ENCODE measurements around the gene TMEM121B. TPM values are rescaled to one million over a fixed set of nuclear protein-coding genes. Genes with fewer than 3 reads are reported as not detected.

TMEM121B gene
- total and polyA plus RNA-seq, 2 donors (not counting 1 experiment from before 2014, with no cell fraction given): 0.12 TPM; not detected in 1

GRCh38 chr22:17118342-17118741 is 2.8 kb downstream of the TMEM121B start:
- Mint-ChIP-seq H3K27ac (no peak overlapping the region), H3K9me3 (ENCODE audit: insufficient read depth) (no peaks in the 10 kb centered on the region), H3K27me3 (peaks cover 23% of the 10 kb centered on the region), H3K4me3 (peak overlapping the region; percentile 44), H3K4me1 (peaks cover 41% of the 10 kb centered on the region)
- no peaks in the 10 kb centered on the region for H3K36me3 ChIP-seq (replicated peaks in 1 of 2; ENCODE audit: control extremely low read depth in 1 of 2, control insufficient read depth in 1 of 2, extremely low read depth in 1 of 2, insufficient read depth in 2 of 2, low read length in 1 of 2)
- ChIA-PET POLR2A (no interaction called here), CTCF (no interaction called here)
- DNase-seq (no peak), ATAC-seq (ENCODE audit: low read depth) (no peak)
- H3K4me3 ChIP-seq (ENCODE audit: control extremely low read depth in 1 of 5, extremely low read depth in 1 of 5, insufficient read depth in 1 of 5, low read depth in 2 of 5, low read length in 4 of 5): no peak overlapping the region
- no peak overlapping the region for H3K27ac ChIP-seq (ENCODE audit: low read length in 2 of 2)
- peaks cover 34 to 40% of the 10 kb centered on the region in 2 donors for H3K4me1 ChIP-seq (ENCODE audit: control insufficient read depth in 2 of 2, insufficient read depth in 2 of 2, low read length in 2 of 2)
- intact Hi-C loops (cut with micrococcal nuclease): no loop called here
- no peak overlapping the region for H3K9ac ChIP-seq (ENCODE audit: low read length)
- H4K20me1 ChIP-seq (ENCODE audit: control insufficient read depth, insufficient read depth, low read length, poor library complexity, severe bottlenecking): no peaks in the 10 kb centered on the region
- H3K9me3 ChIP-seq (ENCODE audit: control extremely low read depth in 1 of 3, control insufficient read depth in 2 of 3, insufficient read depth in 1 of 3, low read length in 2 of 3): peaks cover 0 to 14% (median 0%) of the 10 kb centered on the region in 3 donors
- TF ChIP-seq EZH2 (IDR thresholded peaks at IDR 0.05; ENCODE audit: borderline replicate concordance, insufficient read depth, low read depth, low read length, poor library complexity, severe bottlenecking): no peak
- TF ChIP-seq, protein P1, sequence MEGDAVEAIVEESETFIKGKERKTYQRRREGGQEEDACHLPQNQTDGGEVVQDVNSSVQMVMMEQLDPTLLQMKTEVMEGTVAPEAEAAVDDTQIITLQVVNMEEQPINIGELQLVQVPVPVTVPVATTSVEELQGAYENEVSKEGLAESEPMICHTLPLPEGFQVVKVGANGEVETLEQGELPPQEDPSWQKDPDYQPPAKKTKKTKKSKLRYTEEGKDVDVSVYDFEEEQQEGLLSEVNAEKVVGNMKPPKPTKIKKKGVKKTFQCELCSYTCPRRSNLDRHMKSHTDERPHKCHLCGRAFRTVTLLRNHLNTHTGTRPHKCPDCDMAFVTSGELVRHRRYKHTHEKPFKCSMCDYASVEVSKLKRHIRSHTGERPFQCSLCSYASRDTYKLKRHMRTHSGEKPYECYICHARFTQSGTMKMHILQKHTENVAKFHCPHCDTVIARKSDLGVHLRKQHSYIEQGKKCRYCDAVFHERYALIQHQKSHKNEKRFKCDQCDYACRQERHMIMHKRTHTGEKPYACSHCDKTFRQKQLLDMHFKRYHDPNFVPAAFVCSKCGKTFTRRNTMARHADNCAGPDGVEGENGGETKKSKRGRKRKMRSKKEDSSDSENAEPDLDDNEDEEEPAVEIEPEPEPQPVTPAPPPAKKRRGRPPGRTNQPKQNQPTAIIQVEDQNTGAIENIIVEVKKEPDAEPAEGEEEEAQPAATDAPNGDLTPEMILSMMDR (IDR thresholded peaks at IDR 0.05): no peak
- H3K27me3 ChIP-seq (replicated peaks in 1 of 4; ENCODE audit: control extremely low read depth in 1 of 4, control insufficient read depth in 3 of 4, insufficient read depth in 4 of 4, low read length in 3 of 4): peaks cover 0 to 35% (median 13%) of the 10 kb centered on the region in 4 experiments
- H3K79me2 ChIP-seq (ENCODE audit: control insufficient read depth, insufficient read depth, low read length): no peaks in the 10 kb centered on the region
- peak overlapping the region; percentile 42 for H3K4me2 ChIP-seq (replicated peaks; ENCODE audit: low read depth, low read length, poor library complexity, severe bottlenecking)
- no peak overlapping the region for H2AFZ ChIP-seq (ENCODE audit: insufficient read depth, low read depth, low read length, poor library complexity, severe bottlenecking)
- 50% methylated on average over 2 of the region's 4 CpGs for WGBS (ENCODE audit: insufficient coverage)

DNA sequence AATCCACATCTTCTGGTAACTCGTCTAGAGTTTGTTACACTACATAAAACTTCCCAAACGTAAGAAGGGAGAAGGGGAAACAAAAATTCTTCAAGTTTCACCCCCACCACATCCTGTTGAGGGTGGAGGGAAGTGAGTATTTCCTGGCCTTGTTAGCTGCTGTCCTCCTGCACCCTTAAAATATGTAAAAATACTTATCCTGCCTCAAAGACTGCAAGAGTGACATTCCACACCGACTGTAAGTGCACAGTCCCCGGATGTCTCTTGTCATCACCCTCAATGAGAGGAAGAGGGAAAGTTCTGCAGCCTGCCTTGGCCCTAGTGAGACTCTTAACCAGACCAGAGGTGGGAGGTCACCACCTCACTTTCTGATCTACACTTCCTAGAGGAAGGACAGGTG is 3.3 kb downstream of the TMEM121B start:
- POLR2A ChIA-PET: interaction anchor here (0.6 kb wide), 1 partner anchor 841 kb away, joined by 5 read pairs; no protein-coding TSS in a partner anchor
- H3K27ac ChIP-seq (ENCODE audit: low read length in 2 of 2): no peak overlapping the region
- CTCF ChIA-PET: no interaction called here
- H3K27me3 ChIP-seq (replicated peaks in 1 of 4; ENCODE audit: control extremely low read depth in 1 of 4, control insufficient read depth in 3 of 4, insufficient read depth in 4 of 4, low read length in 3 of 4): peaks cover 0 to 34% (median 13%) of the 10 kb centered on the region in 4 experiments
- Mint-ChIP-seq H3K27me3 (peaks cover 21% of the 10 kb centered on the region), H3K27ac (no peak overlapping the region), H3K9me3 (ENCODE audit: insufficient read depth) (no peaks in the 10 kb centered on the region), H3K4me1 (peaks cover 41% of the 10 kb centered on the region), H3K4me3 (peak overlapping the region; percentile 44)
- no peak for TF ChIP-seq EZH2 (IDR thresholded peaks at IDR 0.05; ENCODE audit: borderline replicate concordance, insufficient read depth, low read depth, low read length, poor library complexity, severe bottlenecking)
- TF ChIP-seq, protein P1 (IDR thresholded peaks at IDR 0.05): no peak
- H4K20me1 ChIP-seq (ENCODE audit: control insufficient read depth, insufficient read depth, low read length, poor library complexity, severe bottlenecking): no peaks in the 10 kb centered on the region
- DNase-seq (no peak), ATAC-seq (ENCODE audit: low read depth) (no peak)
- peak overlapping the region; percentile 42 for H3K4me2 ChIP-seq (replicated peaks; ENCODE audit: low read depth, low read length, poor library complexity, severe bottlenecking)
- H3K36me3 ChIP-seq (replicated peaks in 1 of 2; ENCODE audit: control extremely low read depth in 1 of 2, control insufficient read depth in 1 of 2, extremely low read depth in 1 of 2, insufficient read depth in 2 of 2, low read length in 1 of 2): no peaks in the 10 kb centered on the region
- H3K4me3 ChIP-seq (ENCODE audit: control extremely low read depth in 1 of 5, extremely low read depth in 1 of 5, insufficient read depth in 1 of 5, low read depth in 2 of 5, low read length in 4 of 5): no peak overlapping the region
- H3K4me1 ChIP-seq (ENCODE audit: control insufficient read depth in 2 of 2, insufficient read depth in 2 of 2, low read length in 2 of 2): peaks cover 34 to 40% of the 10 kb centered on the region in 2 donors
- no peak overlapping the region for H2AFZ ChIP-seq (ENCODE audit: insufficient read depth, low read depth, low read length, poor library complexity, severe bottlenecking)
- no CpG with 5 or more reads among the region's 4 CpGs for WGBS (ENCODE audit: insufficient coverage)
- H3K79me2 ChIP-seq (ENCODE audit: control insufficient read depth, insufficient read depth, low read length): no peaks in the 10 kb centered on the region
- peaks cover 0 to 14% (median 0%) of the 10 kb centered on the region in 3 donors for H3K9me3 ChIP-seq (ENCODE audit: control extremely low read depth in 1 of 3, control insufficient read depth in 2 of 3, insufficient read depth in 1 of 3, low read length in 2 of 3)
- H3K9ac ChIP-seq (ENCODE audit: low read length): no peak overlapping the region
- intact Hi-C loops (cut with micrococcal nuclease): no loop called here
